ENCODE results near the gene MPPED2. TPM values are rescaled to one million over a fixed set of nuclear protein-coding genes. Genes with fewer than 3 reads are reported as not detected.

The MPPED2 gene
- total RNA-seq, 4 donors from 2014 or later = 1.1 to 2.0 (median 1.9) TPM; not detected in 1

- Histone ChIP-seq H3K9me3 (no peaks in the 10 kb centered on the region), H3K36me3 (no peaks in the 10 kb centered on the region)
Measured at GRCh38 chr11:30595934-30596333, 9.8 kb upstream of the MPPED2 start.

GRCh38 chr11:30594646-30595411, 8.7 kb upstream of the MPPED2 start:
- H3K4me1 ChIP-seq = no peaks in the 10 kb centered on the region
- no peaks in the 10 kb centered on the region for H3K9me3 ChIP-seq
- no peak overlapping the region for H3K4me3 ChIP-seq
- 55% methylated on average over 8 of the region's 8 CpGs for WGBS
- H3K36me3 ChIP-seq = no peaks in the 10 kb centered on the region
- H3K27ac ChIP-seq = no peak overlapping the region
- TF ChIP-seq POLR2AphosphoS5 (IDR thresholded peaks at IDR 0.05) (no peak), POLR2A (IDR thresholded peaks at IDR 0.05) (no peak), EP300 (IDR thresholded peaks at IDR 0.05) (no peak), CTCF (IDR thresholded peaks at IDR 0.05) (no peak)
- no peak for DNase-seq (ENCODE audit: low spot score in 2 of 2)
- no peaks in the 10 kb centered on the region for H3K27me3 ChIP-seq

More at GRCh38 chr11:30595934-30596333, 9.8 kb upstream of the MPPED2 start:
- DNase-seq (ENCODE audit: low spot score in 2 of 2) = no peak
- Histone ChIP-seq H3K27ac (no peak overlapping the region), H3K4me1 (no peaks in the 10 kb centered on the region), H3K4me3 (no peak overlapping the region), H3K27me3 (no peaks in the 10 kb centered on the region)
- no peak for TF ChIP-seq EP300 (IDR thresholded peaks at IDR 0.05)
- no peak for TF ChIP-seq POLR2AphosphoS5 (IDR thresholded peaks at IDR 0.05)
- TF ChIP-seq CTCF (IDR thresholded peaks at IDR 0.05) = no peak
- TF ChIP-seq POLR2A (IDR thresholded peaks at IDR 0.05) = no peak
- 89% methylated on average over 3 of the region's 3 CpGs for WGBS

DNA sequence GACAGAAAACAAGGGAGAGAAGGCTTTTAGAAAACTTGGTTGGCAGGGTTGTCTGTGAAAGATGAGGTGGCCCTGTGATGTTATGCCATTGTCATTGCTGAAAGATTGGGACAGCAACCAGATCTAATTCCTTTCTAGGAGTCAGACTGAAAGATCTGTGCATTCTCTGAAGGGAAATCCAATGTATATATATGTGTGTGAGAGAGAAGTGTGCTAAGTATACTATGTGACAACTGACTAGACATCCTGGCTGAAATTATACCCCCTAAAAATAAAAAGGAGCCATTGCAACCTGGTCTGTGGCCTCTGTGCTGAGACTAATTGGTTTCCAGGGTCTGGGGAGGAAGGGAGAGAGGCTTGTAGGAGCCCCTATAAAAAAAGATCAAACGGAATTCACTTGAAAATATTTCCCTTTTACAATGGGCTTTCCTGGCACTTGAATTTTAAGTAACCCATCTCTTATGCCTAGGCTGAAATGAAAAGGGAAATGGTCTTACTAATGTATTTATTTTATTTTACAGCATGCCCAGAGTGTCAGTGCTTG, 1.2 kb upstream of the MPPED2 start:
- 65% methylated on average over 1 of the region's 1 CpG for WGBS
- peaks cover 36% of the 10 kb centered on the region for H3K27me3 ChIP-seq
- H3K27ac ChIP-seq = no peak overlapping the region
- no peak for TF ChIP-seq EP300 (IDR thresholded peaks at IDR 0.05)
- no peak for TF ChIP-seq CTCF (IDR thresholded peaks at IDR 0.05)
- no peak for TF ChIP-seq POLR2AphosphoS5 (IDR thresholded peaks at IDR 0.05)
- no peak for TF ChIP-seq POLR2A (IDR thresholded peaks at IDR 0.05)
- no peaks in the 10 kb centered on the region for H3K36me3 ChIP-seq
- peaks cover 32% of the 10 kb centered on the region for H3K4me1 ChIP-seq
- no peaks in the 10 kb centered on the region for H3K9me3 ChIP-seq
- no peak for DNase-seq (ENCODE audit: low spot score in 2 of 2)
- H3K4me3 ChIP-seq = no peak overlapping the region

DNA sequence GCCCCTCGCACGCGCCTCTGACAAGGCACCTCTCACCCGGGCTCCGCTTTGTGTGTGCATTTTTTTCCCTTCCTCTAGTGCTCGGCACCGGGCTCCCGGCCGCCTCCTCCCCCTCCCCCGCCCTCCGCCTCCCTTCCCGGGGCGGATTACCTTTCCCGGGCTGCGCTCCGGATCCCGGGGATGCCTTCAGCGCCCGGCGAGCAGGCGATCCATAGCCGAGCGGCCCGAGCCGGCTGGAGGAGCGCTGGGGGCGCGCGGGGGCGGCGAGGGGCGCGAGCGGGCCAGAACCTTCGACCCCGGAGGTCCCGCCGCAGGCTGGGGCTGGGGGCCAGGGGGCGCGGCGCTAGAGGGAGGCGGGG, 282 bp downstream of the MPPED2 start:
- Histone ChIP-seq H3K4me3 (peak overlapping the region; percentile 72), H3K36me3 (no peaks in the 10 kb centered on the region), H3K4me1 (peaks cover 32% of the 10 kb centered on the region), H3K9me3 (no peaks in the 10 kb centered on the region), H3K27me3 (peaks cover 42% of the 10 kb centered on the region), H3K27ac (peak overlapping the region; percentile 64)
- DNase-seq (ENCODE audit: low spot score in 2 of 2) = no peak
- TF ChIP-seq CTCF (IDR thresholded peaks at IDR 0.05) (no peak), EP300 (IDR thresholded peaks at IDR 0.05) (no peak), POLR2A (IDR thresholded peaks at IDR 0.05) (no peak), POLR2AphosphoS5 (IDR thresholded peaks at IDR 0.05) (no peak)
- 0% methylated on average over 18 of the region's 42 CpGs for WGBS

GRCh38 chr11:30585125-30585891, 845 bp downstream of the MPPED2 start:
- H3K9me3 ChIP-seq = no peaks in the 10 kb centered on the region
- TF ChIP-seq POLR2A (IDR thresholded peaks at IDR 0.05) (no peak), CTCF (IDR thresholded peaks at IDR 0.05) (no peak), EP300 (IDR thresholded peaks at IDR 0.05) (no peak), POLR2AphosphoS5 (IDR thresholded peaks at IDR 0.05) (no peak)
- peaks cover 32% of the 10 kb centered on the region for H3K4me1 ChIP-seq
- H3K36me3 ChIP-seq = no peaks in the 10 kb centered on the region
- WGBS = 1% methylated on average over 40 of the region's 74 CpGs
- peak overlapping the region; percentile 64 for H3K27ac ChIP-seq
- H3K4me3 ChIP-seq = peak overlapping the region; percentile 72
- peak; percentile 62 to 80 for DNase-seq (ENCODE audit: low spot score in 2 of 2)
- peaks cover 42% of the 10 kb centered on the region for H3K27me3 ChIP-seq
